NCI-H1092 (cell line): ENCODE data around the gene TRAPPC5.

ENCODE experiments used
- DNase-seq: peaks from one replicate; lab custom pipeline; 2025; lab: John Stamatoyannopoulos, UW

The TRAPPC5 gene

GRCh38 chr19:7732045-7732444 is 51.4 kb downstream of the TRAPPC5 start, which contains the start of gene CLEC4G:
TSS of gene CLEC4G (minus strand) at chr19:7732110. CDS start at chr19:7732102, 8 bp downstream.
- DNase-seq, result no peak

GRCh38 chr19:7733376-7733775 is 52.7 kb downstream of the TRAPPC5 start:
- DNase-seq, result no peak

- no peak for DNase-seq
These were observed 53.9 kb downstream of the TRAPPC5 start for GRCh38 chr19:7734220-7735203.

GRCh38 chr19:7736148-7736547 is 55.5 kb downstream of the TRAPPC5 start:
- DNase-seq, result no peak

- DNase-seq, result no peak
These were observed 56.6 kb downstream of the TRAPPC5 start for GRCh38 chr19:7737215-7737614.
